Suppressor macrophage treated with lipopolysaccharide for 1 hour (primary cell): ENCODE measurements around the gene PSORS1C1.
"Not testable (repeated sequence)": the region's sequence is repeated elsewhere in the genome, so short reads cannot be mapped to it uniquely, and the experiment has no call there.

Source experiments
- DNase-seq, 3 donors: peaks; one replicate each; pipeline ENCODE4 v3.0.0-alpha.2; 2020 to 2022

The PSORS1C1 gene

GRCh38 chr6:31178143-31179041 lies 63.8 kb downstream of the PSORS1C1 start:
- DNase-seq, result peak; percentile 36 to 50 (median 48)

DNA sequence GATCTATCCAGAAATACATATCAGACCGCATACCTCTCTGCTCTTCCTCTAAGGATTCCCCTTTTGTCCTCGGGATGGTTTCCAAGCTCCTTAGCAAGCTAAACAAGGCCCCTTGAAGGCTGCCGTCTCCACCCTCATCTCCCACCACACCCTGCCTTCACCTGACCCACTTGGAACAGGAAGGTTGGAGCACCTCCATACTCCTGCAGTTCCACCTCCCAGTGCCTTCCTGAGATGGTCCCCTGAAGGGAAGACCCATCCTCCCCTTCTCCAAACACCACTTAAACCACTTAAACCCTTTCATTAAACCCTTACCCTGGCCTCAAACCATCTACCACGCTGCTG lies 64.4 kb downstream of the PSORS1C1 start:
- no peak for DNase-seq

DNA sequence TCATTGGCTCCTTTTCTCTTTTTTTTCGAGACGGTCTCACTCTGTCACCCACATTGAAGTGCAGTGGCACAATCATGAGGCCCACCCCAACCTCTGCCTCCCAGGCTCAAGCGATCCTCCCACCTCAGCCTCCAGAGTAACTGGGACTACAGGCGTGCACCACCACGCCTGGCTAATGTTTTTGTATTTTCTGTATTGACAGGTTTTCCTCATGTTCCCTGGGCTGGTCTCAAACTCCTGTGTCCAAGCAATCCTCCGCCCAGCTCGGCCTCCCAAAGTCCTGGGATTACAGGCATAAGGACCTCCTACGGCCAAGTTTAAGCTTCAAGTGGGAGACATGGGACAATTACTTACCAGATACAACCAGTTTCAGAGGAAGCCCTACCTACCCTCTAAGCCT lies 65.3 kb downstream of the PSORS1C1 start:
- no peak for DNase-seq

GRCh38 chr6:31180500-31180899 lies 65.9 kb downstream of the PSORS1C1 start:
- DNase-seq, result peak; percentile 75 to 84 (median 79)

DNA sequence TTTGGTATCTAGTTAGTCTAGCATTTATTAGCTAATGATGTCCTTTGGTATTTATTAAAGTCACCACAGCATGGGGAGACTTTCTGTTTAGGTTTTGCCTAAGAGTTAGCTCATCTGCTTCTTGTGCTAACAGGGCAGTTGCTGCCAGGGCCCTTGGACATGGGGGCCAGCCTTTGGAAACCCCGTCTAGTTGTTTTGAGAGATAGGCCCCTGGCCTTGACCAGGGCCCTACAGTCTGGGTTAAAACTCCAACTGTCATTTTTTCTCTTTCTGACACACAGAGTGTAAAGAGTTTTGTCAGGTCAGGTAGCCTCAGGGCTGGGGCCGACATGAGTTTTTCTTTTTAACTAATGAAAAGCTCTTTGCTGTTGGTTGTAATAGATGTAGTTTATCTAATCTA lies 68.7 kb downstream of the PSORS1C1 start:
- DNase-seq, result not testable (repeated sequence)

- peak in 1 of 3 donors; percentile 4 for DNase-seq
These were observed 69.3 kb downstream of the PSORS1C1 start for GRCh38 chr6:31183859-31184258.

DNA sequence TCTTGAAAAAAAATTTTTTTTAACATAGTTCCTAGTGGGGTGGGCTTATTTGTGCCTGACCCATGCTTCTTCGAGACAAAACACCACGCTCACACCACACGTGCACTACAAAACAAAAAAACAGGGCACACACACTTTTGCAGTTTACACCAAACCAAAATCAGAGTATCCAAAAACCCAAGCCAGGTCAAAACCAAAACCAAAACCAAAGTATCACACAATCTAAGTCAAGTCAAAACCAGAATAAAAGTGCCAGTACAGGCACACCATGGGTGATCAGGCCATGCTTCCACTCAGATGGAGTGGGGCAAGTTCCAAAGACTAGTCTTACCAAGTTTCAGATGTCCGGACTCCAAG lies 71.1 kb downstream of the PSORS1C1 start:
- not testable (repeated sequence) for DNase-seq

DNA sequence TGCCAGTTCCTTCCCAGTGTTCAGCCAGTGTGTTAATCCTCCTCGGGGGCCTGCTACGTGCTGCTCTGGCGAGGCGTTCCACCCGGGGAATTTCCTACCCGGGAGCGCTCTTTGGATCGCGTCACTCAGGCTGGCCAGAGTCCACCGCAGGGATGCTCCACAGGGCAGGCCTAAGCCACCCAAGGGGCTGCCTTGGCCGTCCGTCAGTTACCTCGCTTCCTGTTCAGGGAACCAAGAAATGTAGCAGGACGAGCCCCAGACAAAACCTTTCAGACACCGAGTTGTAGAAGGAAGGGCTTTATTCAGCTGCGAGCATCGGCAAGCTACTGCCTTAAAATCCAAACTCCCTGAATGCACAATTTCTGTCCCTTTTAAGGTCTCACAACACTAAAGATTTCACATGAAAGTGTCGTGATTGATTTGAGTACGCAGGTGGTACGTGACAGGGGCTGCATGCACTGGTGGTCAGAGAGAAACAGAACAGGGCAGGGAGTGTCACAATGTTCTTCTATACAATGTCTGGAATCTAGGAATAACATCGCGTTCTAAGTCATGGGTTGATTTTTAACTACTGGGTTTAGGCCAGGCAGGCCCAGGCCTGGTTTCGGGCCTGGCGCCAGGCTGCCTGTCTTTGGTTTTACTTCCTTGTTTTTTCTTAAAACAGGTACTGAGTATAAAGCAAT lies 71.6 kb downstream of the PSORS1C1 start:
- DNase-seq, result no peak

- DNase-seq, result no peak
These were observed 73.2 kb downstream of the PSORS1C1 start for GRCh38 chr6:31187780-31188194.

DNA sequence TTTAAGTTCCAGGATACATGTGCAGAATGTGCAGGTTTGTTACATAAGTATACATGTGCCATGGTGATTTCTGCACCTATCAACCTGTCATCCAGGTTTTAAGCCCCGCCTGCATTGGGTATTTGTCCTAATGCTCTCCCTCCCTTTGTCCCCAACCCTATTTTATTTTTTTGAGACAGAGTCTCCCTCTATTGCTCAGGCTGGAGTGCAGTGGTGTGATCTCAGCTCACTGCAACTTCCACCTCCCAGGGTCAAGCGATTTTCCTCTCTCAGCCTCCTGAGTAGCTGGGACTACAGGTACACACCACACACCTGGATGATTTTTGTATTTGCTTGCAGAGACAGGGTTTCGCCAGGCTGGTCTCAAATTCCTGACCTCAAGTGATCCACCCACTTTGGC lies 74.6 kb downstream of the PSORS1C1 start:
- DNase-seq, result not testable (repeated sequence)
